HG03045 (cell line): ENCODE results near the gene MVD.

Experiments
- ATAC-seq: cut with Tn5 transposase; IDR thresholded peaks from one replicate; pipeline ENCODE4 v1.9.1; 2021; ENCODE audit warnings: mild to moderate bottlenecking, moderate library complexity; ENCODE audit not compliant: unreplicated experiment

Gene MVD

GRCh38 chr16:88697831-88698615 is 35.1 kb upstream of the MVD start:
- ATAC-seq: no peak

- ATAC-seq: no peak
These were observed 34.4 kb upstream of the MVD start for GRCh38 chr16:88697116-88697830.

- ATAC-seq: no peak
These were observed 33.5 kb upstream of the MVD start for GRCh38 chr16:88696441-88696840.

DNA sequence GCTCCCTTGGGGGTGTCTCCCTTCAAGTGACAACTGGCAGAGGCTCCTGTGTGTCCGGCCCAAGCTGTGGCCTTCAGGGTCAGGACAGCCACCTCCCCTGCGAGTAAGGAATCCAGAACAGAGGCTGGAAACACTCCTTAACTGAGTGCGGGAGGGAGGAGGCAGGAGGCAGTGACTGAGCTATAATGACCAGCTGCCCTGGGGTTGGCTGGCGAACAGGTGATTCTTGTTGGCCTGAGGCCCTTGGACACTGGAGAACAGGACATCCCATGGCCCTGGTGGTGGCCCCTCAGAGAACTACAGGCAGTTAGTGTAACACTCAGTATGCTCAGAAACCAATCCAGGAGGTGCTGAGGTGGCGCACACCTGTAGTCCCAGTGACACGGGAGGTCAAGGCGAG is 32.9 kb upstream of the MVD start:
- ATAC-seq: no peak

DNA sequence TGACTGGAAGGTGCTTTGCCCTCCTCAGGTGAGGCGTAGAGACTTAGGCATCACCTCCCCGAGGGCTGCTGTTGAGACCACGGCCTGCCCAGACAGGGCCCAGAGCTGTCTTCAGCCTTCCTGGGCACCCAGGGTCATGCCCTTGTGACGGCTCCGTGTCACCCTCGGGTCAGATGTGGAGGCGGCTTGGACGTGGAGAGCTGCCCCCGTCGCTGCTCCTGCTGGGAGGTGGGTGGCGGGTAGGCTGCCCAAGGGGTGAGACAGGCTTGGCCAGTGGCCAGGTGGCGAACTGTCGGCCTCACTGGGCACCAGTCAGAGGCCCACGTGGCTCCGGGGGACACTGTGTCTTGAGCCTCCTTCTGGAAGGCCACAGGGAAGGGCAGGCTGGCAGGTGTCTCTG is 32.3 kb upstream of the MVD start:
- ATAC-seq: no peak

DNA sequence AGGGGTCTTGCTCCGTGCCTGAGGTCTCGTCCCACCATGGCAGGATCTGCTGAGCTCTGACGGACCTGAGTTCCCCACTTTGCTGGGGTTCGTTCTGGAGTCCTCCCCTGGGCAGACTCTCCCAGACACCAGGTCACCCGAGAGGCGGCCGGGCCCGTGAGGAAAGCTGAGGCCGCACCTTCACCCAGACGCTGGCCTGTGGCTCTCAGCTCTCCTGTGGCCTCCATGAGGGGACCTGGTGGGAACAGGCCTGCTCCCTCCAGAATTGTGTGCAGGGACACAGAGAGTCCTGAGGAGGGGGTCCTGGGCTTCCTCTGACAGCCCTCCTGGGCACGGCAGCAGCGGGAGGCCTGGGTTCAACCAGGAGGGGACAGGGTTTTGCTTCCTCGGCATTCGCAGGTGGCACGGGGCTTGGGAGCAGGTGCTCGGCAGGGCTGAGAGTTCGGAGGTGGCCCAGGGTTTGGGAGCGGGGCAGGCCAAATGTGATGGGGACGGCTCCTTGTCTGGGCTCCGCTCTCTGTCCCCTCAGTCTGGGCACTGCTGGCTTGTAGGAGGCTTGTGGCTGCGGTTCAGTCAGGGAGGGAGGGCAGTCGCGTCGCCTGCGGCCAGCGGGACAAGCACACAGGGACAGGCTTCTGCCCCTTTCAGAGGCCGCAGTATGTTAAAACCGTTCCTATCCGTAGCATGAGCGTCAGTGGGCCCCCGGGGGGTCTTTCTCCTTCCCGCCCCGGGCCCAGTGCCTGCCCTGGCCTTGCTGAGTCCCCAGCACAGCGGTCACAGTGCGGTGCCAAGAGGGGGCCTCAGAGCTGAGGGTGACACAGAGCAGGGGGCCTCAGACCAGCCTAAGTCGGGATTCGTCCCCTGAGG is 31.6 kb upstream of the MVD start:
- no peak for ATAC-seq

GRCh38 chr16:88693420-88694177 is 30.7 kb upstream of the MVD start:
- ATAC-seq: no peak

- no peak for ATAC-seq
These were observed 30.0 kb upstream of the MVD start for GRCh38 chr16:88692861-88693260.

DNA sequence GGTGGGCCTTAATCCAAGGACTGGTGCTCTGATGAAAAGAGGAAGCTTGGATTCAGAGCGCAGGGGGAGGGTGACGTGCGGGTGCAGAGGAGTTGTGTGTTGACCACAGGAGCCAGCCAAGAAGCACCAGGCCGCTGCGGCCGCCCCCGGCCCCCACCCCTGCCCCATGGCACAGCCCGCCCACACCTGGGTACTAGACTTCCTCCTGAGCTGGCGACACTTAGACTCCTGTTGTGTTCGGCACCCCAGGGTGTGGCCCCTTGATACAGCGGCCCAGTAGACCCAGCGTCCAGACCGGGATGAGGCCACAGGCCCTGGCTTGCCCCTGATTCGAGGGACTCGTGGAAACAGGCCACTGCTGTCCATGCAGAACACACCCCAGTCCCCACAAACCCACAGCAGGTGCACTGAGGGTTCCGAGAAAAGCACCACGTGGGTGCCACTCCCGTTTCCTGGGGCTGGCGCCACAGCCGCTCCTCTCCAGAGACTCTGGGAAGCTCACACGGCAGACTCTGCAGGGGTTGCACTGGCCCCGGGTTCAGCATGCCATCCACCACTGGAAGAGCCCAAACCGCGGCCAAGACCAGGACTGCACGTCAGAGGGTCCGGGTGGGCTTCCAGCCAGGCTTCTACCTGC is 29.2 kb upstream of the MVD start:
- ATAC-seq: no peak

DNA sequence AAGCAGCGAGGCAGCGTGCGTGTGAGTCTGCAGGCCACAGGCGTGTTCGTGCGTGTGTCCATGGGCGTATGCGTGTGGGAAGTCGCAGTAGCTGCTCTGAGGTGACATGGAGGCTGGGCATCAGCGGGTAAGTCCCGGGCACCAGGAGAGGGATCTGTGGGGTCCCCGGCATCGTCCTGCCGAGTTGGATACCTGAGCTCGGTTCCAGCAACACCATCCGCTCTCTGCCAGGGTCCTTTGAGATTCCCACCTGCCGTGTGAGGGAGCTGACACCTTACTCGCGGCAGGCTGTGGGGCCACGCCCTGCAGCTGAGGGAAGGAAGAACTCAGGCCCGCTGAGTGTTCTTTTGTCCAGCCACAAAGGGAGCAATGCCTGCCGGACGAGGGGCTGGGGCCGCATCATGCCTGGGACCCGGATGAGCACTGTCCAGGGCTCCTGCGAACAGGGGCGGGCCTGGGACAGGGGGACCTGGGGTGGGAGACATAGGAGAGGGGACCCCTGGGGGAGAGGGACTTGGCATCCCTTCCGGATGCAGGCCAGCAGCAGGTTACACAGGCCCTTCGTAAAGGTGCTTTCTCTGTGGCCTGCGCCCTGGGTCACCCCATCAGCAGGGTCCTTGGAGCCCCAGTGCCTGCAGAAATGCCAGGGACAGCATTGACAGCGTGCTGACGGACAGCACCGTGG is 28.4 kb upstream of the MVD start:
- ATAC-seq: no peak

DNA sequence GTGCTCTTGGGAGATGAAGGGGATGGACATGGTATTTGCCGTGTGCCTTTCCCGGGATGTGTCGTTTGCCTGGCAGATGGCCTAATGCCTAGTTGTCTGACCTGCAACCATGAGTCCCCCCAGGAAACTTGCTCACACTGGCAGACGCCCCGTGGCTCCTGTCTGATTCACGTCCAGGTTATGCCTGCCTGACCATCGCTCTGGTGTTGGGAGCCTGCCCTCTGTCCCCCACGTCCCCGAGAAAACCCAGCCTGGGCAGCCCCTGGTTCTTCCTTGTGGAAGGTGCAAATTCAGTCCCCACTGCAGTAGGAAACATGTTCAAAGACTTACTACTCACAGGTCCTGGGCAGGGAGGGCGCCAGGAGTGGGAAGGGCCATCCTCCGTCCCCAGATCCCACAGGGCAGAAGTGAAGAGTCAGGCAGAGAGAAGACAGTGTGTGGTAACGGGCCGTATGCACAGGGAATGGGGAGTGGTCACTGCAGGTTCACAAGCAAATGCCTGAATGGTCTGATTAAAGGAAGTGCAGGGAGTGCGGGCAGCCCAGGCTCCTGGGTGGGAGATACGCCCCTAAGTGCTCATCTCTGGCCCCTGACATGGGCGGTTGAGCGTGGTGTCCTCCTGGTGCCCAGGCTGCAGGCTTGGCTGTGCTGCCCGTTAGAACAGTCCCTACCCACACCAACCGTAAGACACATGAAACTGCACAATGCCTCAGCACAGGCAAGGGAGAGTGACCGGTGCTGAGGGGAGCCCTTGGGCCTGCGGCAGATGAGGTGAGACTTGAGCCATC is 27.6 kb upstream of the MVD start:
- no peak for ATAC-seq

DNA sequence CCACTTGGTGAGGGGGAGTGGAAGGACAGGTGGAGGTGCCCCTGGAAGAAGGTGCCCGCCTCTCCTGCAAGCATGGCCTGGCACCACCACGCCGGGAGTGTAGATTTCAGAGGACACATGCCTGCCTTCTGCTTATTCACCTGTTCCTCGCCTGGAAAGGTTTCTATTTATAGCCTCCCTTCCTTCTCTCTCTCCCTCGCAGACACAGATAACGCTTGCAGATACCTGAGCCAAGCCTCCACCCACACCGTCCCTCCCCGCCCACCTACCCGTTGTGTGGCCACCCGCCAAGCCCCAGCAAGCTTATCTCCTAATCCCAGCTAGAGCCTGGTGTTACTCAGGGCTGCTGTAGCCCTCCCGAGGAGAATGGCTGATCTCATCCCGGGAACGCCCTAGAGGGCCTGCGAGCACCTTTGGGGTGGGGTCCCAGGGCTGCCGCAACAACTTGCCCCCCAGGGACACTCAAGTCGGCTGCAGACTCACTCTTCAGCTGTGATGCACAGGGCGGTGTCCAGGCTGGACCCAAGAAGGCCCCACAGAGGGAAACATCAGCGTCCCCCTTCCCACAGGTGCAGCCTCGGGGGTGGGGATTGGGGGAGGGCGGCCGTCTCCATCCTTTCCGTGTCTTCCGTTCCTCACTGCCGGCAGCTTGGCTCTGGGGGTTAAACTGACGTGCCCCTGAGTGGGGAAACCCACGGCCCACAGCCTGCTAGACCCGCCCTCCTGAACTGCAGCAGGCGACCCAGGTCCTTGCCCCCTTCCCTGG is 25.3 kb upstream of the MVD start:
- ATAC-seq: no peak

DNA sequence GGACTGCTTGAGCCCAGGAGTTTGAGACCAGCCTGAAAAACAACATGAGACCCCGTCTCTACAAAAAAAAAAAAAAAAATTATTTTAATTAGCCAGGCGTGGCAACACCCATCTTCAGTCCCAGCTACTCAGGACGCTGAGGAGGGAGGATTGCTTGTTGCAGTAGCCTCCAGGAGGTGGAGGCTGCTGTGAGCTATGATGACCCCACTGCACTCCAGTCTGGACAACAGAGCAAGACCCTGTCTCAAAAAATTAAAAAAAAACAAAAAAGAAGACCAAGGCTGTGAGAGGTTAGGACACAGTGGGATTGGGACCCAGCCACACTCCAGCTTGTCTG is 24.8 kb upstream of the MVD start:
- no peak for ATAC-seq

DNA sequence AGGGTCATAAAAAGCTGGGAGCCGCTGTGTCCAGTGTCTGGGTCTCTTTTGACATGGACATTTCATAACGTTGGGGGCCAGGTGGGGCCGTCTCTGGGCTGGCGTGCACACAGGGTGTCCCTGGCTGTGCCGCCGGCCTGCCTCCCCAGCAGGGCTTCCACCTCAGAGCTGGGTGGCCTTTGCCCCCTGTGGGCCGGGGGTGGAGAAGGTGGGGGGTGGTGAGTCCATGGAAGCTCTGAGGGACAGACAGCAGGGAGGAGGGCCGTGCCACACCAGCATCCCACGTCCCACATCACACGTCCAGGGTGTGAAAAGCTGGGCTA is 24.3 kb upstream of the MVD start:
- ATAC-seq: no peak

- ATAC-seq: peak; percentile 69
These were observed 23.8 kb upstream of the MVD start, which contains the start of gene SNAI3 for GRCh38 chr16:88686439-88687253. Gene SNAI3, minus strand, starts transcription at chr16:88686507. Its CDS starts 101 bp downstream, at chr16:88686406.

- ATAC-seq: peak; percentile 14
These were observed 23.2 kb upstream of the MVD start for GRCh38 chr16:88686062-88686438.

DNA sequence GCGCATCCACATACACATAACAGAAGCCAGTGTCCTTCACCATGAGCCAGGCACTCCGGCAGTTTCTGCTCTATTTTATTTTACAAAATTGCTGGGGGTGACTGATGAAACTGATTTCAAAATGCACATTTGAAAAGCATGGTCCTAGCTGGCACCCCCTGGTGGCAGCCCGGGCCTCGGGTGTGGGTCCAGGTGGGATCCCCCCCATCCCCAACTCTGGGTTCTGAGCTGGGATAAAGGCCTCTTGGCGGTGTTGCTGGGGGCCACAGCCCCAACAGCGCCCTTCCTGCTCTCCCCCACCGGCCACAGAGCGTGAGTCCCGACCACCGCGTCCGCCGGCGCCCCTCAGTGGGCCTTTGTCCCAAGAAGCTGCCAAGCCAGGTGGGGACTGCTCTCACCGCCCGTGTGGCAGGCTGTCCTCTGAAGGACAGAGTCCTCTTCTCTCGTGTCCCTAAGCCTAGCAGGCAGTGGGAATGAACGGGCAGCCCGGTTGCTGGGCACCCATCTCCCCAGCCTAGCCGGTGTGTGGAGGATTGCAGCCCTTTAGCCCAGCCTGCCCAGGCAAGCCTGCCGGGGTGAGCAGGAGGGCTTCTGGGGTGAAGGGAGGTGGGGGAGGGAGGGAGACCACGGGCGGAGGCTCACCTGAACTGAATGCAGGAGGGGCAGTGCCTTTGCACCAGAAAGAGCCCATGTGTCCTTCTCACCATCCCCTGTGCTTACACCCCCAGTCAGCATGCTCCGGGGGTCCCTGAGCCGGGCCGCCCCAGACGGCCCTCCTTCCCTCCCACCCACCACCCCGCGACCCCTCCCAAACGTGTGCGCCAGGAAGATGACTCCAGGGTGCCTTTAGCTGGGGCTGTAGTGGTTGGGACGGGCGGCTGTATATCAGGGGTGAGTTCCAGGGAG is 22.5 kb upstream of the MVD start:
- ATAC-seq: no peak
